GM21825 (cell line): ENCODE data around the gene DHRS13.
"Not testable (repeated sequence)": the region's sequence is repeated elsewhere in the genome, so short reads cannot be mapped to it uniquely, and the experiment has no call there.

Experiments
- ATAC-seq: cut with Tn5 transposase; IDR thresholded peaks from one replicate; pipeline ENCODE4 v1.9.1; 2021; ENCODE audit warnings: mild to moderate bottlenecking, moderate library complexity; ENCODE audit not compliant: unreplicated experiment

The DHRS13 gene

GRCh38 chr17:28935744-28936460, 33.0 kb upstream of the DHRS13 start:
- ATAC-seq = no peak

DNA sequence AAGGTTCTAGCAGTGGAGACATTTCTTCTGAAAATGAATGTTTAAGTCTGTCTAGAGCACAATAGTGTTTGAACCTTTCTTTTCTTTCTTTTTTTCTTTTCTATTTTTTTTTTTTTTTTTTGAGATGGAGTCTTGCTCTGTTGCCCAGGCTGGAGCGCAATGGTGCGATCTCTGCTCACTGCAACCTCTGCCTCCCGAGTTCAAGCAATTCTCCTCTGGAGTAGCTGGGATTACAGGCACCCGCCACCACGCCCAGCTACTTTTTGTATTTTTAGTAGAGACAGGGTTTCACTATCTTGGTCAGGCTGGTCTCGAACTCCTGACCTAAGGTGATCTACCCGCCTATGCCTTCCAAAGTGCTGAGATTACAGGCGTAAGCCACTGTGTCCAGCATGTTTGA, 31.6 kb upstream of the DHRS13 start:
- not testable (repeated sequence) for ATAC-seq

DNA sequence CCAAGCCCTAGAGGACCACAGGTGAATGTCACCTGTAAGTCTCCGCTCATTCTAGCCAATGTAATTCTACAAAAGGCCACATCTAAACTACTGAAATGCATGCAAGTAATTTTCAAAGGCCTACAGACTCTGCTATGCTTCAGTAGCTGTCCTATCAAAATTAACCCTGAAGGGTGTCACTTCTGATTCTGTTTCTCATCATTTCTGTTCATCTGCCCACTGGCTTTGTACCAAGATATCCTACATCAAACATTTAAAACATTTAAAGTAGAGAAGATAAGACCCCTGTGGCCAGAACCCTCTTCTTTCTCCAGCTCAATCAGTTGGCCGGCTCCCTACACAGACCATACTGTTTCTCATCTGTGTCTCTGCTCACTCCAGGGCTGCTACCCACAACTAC, 26.9 kb upstream of the DHRS13 start:
- ATAC-seq = no peak

DNA sequence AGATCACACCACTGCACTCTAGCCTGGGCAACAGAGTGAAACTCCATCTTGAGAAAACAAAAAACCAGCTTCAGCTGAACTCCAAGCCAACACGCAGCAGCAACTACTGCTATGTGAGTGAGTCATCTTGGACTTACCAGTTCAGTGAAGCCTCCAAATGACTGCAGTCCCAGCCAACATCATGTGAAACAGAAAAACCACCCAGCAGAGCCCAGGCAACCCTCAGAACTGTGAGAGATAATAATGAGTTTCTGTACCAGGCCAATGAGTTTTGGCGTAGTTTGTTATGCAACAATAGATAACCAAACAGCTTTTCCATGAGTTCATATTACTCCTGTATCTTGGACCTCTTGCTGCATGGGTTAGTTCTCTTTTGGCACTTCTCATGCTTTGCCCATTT, 25.2 kb upstream of the DHRS13 start:
- no peak for ATAC-seq

- ATAC-seq = no peak
These were observed 23.9 kb upstream of the DHRS13 start for GRCh38 chr17:28926786-28927185.

GRCh38 chr17:28926366-28926765, 23.5 kb upstream of the DHRS13 start:
- ATAC-seq = no peak

DNA sequence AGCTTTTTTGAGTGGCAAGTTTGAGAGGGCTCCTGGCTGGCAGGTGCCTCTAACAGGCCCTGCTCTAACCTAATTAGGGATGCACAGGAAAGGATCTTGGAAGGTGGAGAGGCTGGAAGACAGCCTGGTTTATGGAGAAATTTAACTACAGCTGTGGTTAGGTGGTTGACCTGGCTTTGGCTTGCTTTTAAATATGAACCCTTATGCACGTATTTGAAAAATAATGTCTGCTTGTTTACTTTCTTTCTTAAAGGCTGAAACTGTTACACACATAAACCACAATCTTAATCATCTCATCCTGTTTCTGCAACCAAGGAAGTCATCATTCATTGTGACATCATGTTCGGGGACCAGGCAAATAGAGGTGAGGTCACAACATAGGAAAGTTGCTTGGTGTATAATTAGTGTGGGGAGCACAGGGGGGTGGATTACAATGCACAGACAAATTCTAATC, 23.1 kb upstream of the DHRS13 start:
- ATAC-seq = no peak

- no peak for ATAC-seq
These were observed 17.3 kb upstream of the DHRS13 start for GRCh38 chr17:28920201-28920600.

DNA sequence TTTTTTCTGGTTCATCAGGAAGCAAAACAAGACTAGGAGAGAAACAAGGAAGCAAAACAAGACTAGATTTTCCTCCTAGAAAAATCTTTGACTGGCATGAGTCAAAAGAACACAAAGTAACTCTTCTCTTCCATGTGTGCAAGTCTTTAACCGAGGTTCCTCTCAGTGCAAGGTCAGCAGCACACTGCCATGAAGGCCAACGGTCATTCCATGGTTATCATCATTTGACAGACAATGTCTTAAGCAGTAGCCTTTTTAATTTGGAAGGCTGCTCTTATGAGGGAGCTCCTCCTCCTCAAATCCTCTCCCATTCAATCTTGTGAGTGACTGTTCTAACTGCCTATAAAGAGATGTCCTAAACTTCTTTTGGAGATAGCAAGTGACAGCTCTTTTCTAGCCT, 15.4 kb upstream of the DHRS13 start:
- no peak for ATAC-seq

DNA sequence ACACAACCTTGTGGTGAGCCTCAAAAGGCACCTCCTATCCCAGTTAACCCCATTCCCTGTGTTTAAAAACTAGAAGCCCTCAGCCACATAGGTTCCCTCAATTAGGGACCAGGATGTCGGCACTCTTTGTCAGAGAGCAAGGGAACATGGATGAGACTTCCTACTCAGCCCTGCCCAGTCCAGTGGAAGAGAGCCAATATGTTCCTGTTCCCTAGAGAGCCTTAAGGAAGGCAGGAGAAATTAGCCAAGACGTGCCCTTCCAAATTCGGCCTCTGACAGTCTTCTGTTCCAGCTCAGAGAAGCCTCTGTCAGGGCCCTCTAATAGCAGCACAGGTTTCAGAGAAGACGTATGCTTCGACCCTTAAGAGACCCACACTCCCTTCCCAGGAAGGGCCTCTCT, 14.6 kb upstream of the DHRS13 start:
- no peak for ATAC-seq

DNA sequence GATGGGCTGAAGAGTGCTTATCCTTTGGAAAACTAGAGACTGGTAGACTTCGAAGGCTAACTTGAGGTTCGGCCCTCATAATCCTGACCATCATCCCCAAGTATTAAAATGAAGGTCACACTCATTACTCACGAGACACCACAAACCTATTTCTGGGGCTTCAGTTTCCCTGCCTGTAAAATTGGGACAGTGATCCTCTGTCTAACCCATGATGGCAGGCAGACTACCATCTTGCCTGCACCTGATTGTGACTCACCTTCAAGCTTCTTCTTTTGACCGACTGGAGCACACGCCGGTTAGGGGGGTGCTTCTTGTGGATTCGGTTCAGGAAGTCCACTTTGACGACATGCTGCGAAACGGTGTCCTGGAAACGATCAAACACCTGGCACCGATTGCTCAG, 14.2 kb upstream of the DHRS13 start:
- ATAC-seq = no peak

DNA sequence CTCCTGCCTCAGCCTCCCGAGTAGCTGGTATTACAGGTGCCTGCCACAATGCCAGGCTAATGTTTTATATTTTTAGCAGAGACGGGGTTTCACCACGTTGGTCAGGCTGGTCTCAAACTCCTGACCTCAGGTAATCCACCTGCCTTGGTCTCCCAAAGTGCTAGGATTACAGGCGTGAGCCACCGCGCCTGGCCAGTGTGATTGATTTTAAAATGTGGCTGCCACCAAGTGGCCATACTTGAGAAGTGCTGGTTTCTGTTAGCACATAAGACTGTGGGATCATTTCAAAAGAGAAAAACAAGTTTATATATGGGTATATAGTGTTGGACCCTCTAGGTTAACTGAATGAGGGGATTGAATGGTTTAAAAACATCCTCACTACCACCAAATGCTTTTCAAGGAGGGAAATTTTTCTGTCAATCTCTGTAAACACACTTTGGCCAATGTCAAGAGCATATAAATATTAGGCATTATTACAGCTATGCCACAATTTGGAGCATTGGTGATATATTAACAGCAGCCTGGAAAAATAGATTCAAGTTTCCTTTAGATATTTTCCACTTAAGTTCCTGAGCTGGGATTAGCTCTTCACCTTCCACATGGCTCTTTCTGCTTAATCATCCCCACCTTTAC, 13.5 kb upstream of the DHRS13 start:
- no peak for ATAC-seq

GRCh38 chr17:28912938-28913333, 10.1 kb upstream of the DHRS13 start:
- no peak for ATAC-seq

DNA sequence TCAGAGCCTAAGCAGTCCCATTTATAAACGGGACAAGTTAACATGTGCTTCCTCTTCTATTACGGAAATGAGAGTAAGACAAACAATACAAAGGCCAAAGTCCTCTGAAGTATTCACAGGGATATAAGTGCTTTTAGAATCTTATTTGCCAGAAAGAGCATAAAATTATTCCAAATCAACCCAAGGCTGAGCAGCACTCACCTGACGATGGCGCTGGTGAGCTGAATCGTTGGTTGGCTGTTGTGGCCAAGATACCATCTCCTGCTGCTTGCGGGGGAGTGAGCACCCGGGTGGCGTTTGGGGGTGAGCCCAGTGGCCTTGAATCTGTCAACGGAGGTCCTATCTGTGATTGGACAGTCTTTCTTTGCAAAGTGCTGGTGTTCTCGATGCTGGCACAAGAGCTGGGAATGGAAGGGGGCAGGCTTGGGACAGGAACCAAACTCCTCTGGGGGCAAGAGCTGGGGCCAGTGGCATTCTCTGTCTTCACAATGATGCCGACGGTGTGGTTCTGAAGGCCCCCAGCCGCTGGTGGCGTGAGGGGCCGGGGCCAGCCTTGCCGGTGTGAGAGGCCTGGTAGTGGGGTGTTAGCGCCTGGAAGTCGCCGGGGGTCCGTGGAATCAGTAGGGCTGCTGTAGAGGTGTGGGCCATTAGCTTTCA, 9.5 kb upstream of the DHRS13 start:
- no peak for ATAC-seq

DNA sequence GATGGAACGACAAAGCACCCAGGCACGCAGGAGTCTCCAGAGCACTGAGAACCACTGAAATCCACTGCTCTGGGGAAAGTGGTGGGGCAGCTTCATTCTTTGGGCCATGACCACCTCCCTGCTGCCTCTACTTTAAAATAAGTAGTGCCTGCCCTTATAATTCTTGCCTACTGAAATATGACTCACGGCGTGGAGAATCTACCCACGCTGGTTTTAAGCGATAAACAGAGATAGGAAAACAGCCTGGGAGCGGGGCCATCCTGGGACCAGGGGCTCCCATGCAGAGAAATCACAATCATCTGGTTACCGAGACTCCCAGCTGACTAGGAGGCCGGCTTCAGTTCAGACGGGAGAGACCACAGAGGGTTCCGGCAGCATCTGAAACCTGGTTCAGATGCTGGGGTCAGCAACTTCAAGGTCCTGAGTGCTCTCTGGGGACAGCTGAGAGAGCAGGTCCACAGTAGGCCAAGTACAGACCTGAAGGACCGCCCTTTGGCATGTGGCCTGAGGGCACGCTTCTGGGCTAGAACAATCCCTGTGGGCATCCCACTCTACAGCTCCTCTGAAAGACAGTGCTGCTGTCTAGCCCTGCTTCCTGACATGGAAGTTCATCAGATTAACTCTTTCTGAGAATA, 8.6 kb upstream of the DHRS13 start:
- no peak for ATAC-seq

GRCh38 chr17:28910534-28910933, 7.7 kb upstream of the DHRS13 start:
- ATAC-seq = no peak

- no peak for ATAC-seq
These were observed 5.8 kb upstream of the DHRS13 start for GRCh38 chr17:28908640-28909167.

- no peak for ATAC-seq
These were observed 5.0 kb upstream of the DHRS13 start for GRCh38 chr17:28907709-28908475.

DNA sequence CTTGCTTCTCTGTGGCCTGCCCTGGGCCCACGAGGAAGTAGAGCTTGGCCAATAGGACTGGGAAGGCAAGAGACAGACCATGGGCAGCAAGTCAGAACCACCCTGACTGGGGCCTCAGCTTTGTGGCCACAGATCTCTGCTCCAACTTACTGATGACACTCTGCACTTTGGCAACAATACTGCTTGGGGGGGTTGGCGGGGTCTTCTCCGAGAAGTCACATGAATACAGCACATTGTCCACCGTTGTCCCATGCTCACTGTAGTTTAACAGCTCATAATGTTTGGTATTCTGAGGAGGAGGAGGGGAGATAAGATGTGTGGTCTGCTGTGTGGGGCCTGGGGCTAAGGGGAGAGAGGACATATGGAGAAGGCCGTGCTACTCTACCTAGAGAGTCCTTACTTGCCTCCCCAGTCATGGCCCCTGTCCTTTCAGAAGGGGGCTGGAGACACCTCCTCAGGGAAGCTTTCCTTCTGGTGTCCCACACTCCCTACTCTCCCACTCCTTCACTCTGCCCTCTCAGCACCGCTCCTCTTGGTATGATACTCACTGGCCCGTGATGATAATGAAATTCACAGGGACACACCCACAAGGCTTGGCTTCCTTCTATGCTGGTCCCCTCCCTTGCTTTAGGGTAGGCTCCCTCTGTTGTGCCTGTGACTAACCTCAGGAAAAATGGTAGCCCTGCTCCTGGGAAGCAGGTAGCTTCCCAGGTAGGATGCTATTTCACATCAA, 4.0 kb upstream of the DHRS13 start:
- ATAC-seq = no peak

DNA sequence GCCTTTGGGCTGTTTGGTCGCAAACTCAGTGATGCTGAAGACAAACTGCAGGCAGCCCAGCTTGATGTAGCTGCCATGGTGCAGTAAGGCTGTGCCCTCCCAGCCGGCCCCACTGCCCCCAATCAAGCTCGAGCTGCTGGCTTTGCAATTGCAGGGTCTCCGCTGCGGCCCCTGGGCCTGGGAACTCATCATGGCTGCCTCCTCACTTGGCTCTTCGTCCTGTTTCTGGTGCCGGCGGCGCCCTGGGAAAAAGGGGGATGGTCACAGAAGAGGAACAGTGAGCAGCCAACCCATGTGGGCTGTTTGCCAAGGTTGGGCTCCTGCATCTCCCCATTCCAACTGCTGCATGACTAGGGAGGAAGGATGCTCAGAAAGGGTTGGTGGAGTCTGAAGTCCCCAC, 3.4 kb upstream of the DHRS13 start:
- ATAC-seq = no peak
